Left ventricle myocardium superior (tissue), 1 donor: Measurements from ENCODE around the gene LATS2. TPM values are rescaled to one million over a fixed set of nuclear protein-coding genes. Genes with fewer than 3 reads are reported as not detected.
"Not testable (repeated sequence)": the region's sequence is repeated elsewhere in the genome, so short reads cannot be mapped to it uniquely, and the experiment has no call there.

ENCODE experiments used
- ATAC-seq: fragments of 200-7000 bp; cut with Tn5 transposase; one replicate; pipeline ENCODE4 v1.9.1; 2020; ENCODE audit warnings: mild to moderate bottlenecking, moderate library complexity
- DNase-seq: peaks from one replicate; pipeline ENCODE4 v3.0.0-alpha.2; 2020
- intact Hi-C: fragments of 100-400 bp; cut with micrococcal nuclease; formaldehyde crosslinking; loops from one replicate; pipeline ENCODE4 v1.11.0; 2022
- total RNA-seq: library from RNA; stranded (reverse); fragmentation: NEBNext Ultra II Directional; extraction: Animal tissue kit (Norgen Biotek cat#: 25700); gene quantifications from one replicate; pipeline ENCODE4 v1.2.1, GENCODE V29; 2021
- donor health status: DM: no; HTN: yes; CAD: no; lungs with severe emphysema.

Gene LATS2
- total RNA-seq, 1 donor from 2014 or later: 25.1 TPM

DNA sequence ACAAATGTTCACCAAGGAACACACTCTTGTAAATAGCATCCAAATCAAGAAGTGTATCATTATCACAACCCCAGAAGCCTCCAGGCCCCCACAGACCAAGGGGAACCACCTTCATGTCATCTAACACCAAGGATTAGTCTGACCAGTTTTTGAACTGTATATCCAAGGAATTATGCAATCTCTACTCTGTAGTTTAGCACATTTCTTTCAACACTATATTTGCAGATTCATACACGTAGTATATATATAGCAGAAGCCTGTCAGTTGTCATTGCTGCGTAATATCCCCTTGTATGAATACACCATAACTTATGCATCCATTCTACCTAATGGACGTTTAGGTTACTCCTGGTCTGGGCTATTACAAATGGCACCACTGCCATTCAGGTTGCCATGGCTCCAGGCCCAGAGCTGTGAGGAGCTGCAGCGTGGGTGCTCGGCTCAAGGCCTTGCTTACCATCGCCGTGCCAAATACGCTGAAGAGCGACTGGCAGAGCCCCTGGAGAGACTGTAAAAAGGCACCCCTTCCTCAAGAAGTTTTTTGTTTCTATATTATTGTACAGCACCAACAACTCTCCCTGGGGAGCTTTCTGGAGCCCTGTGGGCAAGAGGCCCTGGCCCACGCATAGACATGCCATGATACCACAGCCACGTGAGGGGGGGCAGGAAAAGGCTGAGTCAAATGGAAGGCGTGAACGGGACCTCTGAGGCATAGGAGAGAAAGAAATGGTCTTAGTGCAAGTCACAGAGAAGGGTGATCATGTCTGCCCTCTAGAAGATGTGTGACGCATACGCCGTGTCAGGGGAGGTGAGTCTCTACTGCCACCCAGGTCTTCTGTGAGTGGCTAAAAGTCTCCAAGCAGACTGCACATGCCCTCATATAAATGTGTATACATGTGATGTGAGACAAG lies 10.8 kb downstream of the LATS2 start:
- no peak for DNase-seq
- intact Hi-C loops: no loop called here
- no peak for ATAC-seq

DNA sequence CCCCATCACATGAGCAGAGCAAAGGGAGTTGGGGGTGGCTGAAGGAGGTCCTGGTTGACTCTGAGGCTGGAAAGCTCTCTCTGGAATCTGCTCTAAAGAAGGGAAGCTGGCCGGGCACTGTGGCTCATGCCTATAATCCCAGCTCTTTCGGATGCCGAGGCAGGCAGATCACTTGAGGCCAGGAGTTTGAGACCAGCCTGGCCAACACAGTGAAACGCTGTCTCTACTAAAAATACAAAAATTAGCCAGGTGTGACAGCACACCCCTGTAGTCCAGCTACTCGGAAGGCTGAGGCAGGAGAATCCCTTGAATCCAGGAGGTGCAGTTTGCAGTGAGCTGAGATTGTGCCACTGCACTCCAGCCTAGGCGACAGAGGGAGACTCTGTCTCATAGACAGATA lies 11.7 kb downstream of the LATS2 start:
- ATAC-seq, intact Hi-C loops, DNase-seq: not testable (repeated sequence)

DNA sequence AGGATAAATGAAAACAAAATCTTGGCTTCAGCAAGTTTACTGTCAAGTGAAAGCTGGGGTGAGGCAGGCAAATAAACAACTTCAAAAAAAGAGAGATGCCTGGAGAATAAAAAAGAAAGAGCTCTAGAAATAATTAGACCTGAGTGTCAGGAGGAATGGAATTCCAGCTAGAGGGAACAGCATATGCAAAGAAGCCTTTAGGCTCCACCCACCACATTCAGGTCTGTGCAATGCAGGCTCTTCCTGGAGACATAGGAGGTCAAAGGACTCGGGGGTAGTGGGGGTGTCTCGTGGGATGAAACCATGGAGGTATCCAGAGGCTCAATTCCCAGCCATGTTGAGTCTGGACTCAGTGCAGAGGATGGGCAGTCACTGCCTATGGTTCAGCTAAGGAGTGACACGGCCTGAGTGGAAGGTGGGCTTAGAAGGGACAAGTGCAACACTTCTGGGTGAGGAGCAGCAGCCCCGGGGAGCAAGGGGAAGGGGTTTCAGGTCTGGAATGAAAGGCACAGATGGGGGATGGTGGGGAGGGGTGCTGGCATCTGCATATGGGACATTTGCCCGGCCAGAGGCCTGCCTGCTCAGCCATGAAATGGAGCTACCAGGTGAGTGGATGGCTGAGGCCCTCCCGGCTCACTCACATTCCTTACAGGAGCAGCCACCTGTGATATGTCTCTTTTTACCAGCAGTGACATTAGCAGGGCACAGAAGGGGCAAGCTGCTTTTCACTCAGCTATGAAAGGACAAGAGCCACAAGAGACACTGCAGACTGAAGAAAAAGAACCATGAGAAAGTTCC lies 12.3 kb downstream of the LATS2 start:
- ATAC-seq (no peak), DNase-seq (no peak)
- intact Hi-C loops: no loop called here

DNA sequence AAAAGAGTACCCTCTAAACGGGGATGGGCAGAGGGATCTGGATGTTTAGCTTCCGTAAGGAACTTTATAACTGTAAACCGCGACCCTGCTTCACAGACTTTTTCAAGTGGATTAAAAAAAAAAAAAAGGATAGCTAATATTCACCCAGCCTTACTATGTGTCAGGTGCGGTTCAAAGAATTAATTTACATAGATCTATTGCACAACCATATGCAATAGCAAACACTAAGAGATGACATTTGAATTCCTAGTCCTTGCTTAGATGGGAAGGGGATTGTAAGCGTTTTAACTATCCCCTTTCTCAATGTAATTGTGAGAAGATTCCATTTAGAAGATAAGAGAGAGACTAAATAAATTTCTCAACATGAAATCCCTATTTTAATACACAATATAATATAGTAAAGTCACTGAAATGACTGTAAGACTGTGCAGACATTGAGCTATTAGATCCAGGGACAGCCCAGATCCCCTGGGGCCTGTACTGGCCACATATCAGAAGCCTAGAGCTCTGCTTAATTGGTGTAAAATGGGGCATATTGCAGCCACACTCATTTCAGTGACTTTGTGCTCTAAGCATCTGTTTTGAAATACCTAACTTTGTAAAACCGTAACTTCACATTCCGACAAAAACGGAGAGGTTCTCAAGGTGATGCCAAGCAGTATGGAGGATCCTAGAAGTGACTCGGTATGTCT lies 13.6 kb downstream of the LATS2 start:
- intact Hi-C loops: no loop called here
- DNase-seq: no peak
- ATAC-seq: no peak

DNA sequence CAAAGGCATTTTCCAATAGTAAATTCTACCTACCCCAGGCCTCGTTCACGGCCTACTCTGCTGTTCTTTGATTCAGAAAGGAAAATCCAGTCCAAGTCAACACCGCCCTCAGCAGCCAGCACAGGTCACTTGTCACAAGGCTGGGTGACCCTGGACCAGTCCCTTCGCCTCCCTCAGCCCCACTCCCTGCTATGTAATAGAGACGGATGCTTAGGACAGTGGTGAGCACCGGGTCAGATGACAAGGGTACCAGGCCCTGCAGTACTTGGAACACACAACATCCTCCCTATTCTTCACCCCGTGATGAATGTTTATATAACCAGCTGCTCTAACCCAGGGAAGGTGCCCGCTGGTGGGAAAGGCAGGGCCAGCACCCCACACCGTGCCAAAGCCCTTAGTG lies 14.3 kb downstream of the LATS2 start:
- ATAC-seq: peak; percentile 5
- DNase-seq: no peak
- intact Hi-C loops: no loop called here

DNA sequence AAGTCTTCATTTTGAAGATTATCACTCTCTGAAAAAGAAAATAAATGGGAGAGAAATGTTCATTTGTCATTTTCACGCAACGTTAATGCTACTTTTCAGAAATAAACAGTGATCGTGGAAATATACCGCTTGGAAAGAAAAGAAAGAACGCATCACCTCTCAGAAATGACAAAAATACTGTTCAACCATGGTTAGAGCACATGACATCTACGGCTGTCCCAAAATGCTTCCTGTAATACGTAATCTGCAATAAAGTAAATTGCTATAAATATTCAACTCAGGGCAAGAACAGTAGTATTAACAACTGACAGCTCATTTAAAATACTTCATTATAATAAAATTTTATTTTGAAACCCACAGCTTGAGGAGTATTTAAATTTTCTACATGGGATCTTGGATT lies 15.2 kb downstream of the LATS2 start:
- DNase-seq: no peak
- ATAC-seq: peak; percentile 53
- intact Hi-C loops: no loop called here

DNA sequence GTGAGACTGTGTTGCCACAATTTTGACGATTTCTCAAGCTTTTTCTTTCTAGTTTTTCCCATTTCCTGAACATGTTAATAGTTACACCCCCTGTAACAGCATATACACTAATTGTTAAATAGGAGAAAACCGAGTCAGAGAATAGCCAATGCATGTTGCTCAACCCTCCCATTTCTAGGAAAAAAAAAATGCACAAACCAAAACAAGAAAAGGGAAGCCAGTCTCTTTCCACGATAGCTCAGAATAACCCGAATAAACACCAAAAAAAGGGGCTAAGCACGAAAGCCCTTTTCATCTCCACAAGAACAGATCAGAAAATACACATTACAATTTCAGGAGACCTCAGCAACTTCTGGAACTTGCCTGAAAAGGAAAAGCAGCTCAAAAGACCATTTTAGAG lies 16.3 kb downstream of the LATS2 start:
- intact Hi-C loops: no loop called here
- ATAC-seq: no peak
- DNase-seq: no peak

DNA sequence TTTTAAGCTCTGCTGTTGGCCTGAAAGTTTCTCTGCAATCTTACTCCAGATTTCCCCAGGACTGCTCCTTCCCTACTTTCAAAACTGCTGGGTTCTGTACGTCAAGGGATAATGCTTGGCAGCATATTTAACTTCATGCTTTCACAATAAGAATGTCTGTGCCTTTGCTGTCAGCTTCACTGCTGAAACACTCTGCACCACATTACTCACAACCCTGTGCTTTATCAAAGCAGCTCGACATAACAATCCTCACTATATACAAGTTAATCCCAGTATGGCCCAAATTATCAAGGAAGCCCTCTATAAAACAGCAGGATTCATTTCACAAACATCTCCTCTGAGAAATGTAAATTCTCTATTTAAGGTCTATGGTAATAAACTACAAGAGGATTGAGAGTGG lies 17.5 kb downstream of the LATS2 start:
- intact Hi-C loops: no loop called here
- ATAC-seq (peak; percentile 78), DNase-seq (no peak)

DNA sequence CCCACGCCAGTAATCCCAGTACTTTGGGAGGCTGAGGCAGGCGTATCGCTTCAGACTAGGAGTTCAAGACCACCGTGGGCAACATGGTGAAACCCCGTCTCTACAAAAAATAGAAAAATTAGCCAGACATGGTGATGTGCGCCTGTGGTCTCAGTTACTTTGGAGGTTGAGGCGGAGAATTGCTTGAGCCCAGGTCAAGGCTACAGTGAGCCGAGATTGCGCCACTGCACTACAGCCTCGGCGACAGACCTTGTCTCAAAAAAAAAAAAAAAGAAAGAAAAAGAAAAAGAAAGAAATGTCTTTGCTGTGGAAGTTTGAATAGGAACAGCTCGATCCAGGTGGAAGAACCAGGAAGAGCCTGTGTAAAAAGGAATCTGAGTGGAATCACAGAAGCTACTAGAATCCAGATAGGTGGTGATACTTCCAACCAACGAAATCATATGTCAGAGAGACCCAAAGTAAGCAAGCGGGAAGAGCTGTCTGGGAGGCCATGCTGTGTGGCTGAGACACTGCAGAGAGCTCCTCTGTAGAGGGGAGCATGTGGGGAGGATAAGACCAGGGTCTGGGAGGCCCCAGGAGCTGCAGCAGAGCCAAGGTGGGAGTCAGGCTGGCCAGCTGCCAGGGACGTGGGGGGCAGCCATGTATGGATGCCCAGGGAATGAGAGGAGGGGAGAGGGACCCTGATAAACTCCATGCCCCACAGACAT lies 21.1 kb downstream of the LATS2 start:
- ATAC-seq (no peak), DNase-seq (no peak)
- intact Hi-C loops: no loop called here

DNA sequence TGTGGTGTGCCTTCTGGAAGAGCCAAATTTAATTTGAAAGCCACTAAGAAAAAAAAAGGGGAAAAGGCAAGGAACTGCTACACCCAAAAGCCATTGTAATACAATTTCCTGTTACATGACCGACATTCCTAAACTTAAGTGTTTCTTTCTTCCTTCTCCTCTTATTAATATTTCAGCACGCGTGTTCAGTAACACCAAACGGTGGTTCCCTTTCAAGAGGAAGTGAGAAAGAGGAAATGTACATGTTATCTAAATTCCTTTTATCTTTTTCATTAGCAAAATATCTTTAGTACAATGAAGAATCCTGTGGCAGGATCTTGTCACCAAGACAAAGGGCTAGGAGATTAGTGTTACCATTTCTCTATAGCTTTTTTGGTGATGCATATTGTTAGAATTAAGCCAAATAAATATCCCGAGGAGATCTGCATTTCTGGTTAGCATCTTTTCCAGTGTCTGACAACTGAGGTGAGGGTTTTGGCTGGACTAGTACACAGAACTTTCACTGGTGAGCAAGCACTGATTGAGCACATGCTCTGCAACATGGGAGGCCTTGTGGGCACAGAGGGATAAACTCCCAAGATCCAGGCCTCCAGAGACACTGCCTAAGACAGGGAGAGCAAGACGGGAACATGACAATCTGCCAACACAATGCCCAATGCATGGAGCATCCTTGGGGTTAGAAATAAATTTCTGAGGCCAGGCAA lies 22.1 kb downstream of the LATS2 start:
- no peak for DNase-seq
- intact Hi-C loops: no loop called here
- ATAC-seq: no peak

DNA sequence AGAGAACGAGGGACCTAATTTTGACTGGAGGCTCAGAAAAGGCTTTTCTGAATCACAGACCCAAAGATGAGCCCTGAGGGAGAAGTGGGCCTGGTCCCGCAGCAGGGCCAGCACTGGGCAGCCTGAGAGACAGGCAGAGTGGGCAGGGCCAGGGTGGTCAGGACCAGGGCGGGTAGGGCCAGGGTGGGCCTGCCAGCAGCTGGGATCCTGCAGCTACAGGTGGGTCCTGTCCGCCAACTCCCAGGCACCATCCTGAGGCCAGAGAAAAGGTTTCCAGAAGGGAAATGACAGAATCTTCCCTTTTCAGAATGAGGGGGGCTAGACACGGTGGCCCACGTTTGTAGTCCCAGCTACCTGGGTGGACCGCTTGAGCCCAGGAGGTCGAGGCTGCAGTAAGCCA lies 23.7 kb downstream of the LATS2 start:
- ATAC-seq (no peak), DNase-seq (no peak)
- intact Hi-C loops: no loop called here

DNA sequence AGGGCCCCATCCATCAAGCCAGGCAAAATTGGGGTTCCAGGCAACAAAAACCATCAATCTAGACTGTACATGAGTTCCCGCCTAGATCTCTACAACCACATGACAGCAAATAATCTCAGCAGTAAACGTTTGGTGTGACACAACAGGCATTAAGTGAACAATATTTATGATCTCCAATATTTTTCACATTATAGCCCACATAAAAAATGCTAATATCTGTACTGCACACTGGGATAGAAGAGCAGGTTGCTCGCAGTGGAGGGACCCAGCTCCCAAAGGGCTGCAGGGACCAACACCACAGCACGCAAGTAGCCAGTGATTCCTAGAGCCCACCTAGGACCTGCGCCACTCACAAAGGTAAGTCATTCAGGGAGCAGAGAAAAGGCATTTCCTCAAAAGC lies 25.9 kb downstream of the LATS2 start:
- no peak for ATAC-seq
- no peak for DNase-seq
- intact Hi-C loops: no loop called here

DNA sequence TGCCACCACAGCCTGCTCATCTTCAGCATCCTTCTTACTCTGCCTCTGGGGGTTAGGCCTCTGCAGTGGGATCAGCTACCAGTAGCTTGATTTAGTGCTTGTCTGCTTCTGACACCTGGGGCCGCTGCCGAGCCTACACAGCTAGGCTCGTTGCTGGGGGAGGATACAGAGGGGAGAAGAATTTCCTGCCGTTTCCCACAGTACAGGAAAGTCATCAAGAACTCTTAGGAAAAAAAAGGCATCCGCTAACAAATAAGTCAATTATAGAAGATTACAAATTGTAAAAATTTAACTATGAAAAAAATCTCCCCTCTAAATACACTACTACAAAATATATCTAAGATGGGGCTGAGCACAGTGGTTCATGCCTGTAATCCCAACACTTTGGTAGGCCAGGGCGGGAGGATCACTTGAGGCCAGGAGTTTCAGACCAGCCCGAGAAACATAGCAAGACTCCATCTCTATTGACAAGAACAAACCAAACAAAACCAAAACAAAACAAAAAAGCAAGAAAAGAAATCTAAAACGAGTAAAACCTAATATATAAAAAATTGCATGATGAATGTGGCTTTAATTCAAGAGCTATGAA lies 26.7 kb downstream of the LATS2 start:
- DNase-seq: peak; percentile 66
- ATAC-seq: peak; percentile 68
- intact Hi-C loops: no loop called here

DNA sequence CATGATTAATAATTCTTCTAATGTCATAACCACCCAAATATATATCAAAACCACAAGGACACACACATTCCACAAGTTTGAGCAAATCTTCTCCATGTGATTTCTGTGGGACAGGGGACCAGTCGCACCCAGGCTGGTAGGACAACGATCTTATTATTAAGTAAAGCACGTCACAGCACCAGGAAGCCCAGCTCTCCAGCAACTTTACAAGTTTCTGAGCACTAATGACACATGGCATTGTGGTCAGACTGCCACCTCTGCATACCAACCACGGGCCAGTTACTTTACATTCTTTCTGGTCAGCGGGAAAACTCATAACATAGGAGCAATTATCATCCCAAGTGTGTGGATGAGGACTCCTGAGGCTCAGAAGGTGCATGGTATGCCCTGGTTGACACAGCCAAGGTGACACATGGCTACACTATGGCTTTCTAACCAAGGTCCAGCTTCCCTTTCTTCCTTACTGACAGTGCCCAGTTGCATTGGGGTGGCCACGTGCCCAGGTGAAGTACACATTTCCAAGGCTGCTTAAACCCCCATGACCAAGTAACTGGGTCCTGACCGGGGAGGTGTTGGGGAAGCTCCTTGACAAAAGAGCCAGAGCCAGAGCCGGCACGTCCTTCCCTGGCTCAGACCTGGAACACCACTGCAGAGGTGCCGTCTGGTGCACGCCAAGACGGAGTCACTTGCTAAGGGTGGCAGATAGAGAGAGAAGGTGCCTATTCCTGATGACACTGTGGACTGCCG lies 27.4 kb downstream of the LATS2 start:
- DNase-seq (peak; percentile 40), ATAC-seq (peak; percentile 41)
- intact Hi-C loops: no loop called here

DNA sequence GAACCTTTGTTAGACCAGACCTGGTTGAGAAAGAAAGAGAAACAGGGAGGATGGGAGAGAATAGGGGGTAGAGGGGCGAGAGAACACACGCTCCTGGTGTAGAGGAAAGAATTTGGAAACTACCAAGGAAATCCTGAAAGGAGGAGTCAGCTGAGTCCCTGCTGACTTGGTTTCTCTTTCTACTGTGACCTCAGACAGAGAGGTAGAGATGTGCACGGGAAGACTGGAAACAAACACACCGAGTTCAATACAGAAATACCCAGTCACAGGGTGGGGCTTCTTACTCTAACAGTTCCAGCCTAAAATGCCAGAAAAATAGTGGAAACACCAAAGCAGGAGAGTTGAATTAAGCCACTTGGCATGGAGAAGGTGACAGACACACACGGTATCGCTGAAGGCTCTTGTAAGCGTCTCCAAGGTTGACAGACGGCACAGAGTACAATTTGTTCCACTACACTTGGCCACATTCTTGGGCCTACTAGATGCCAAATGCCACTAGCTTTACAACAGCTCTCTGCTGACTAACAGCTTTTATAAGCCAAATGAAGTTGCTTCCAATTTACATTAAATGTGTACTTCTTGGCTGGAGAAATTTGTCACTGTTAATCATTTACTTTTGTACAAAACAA lies 28.1 kb downstream of the LATS2 start:
- DNase-seq: no peak
- ATAC-seq: peak; percentile 94
- intact Hi-C loops: no loop called here

DNA sequence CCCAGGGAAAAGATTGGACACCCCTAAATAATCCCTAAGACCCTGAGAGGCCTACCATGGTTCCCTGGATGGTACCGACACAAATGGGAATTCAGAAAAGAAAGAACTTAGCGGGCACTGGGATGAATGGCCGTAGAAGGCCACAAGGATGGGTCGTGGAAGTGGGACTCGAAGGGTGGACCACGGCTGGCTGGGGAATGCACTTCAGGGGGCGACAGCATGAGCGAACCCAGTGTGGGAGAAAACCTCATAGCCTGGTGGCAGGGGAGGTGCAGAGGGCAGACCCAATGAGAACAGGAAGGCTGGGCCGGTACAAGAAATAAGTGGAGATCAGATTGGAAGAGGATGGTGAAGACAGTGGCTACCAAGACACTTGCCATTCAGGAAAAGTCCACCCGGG lies 28.7 kb downstream of the LATS2 start:
- intact Hi-C loops: no loop called here
- ATAC-seq (no peak), DNase-seq (no peak)

DNA sequence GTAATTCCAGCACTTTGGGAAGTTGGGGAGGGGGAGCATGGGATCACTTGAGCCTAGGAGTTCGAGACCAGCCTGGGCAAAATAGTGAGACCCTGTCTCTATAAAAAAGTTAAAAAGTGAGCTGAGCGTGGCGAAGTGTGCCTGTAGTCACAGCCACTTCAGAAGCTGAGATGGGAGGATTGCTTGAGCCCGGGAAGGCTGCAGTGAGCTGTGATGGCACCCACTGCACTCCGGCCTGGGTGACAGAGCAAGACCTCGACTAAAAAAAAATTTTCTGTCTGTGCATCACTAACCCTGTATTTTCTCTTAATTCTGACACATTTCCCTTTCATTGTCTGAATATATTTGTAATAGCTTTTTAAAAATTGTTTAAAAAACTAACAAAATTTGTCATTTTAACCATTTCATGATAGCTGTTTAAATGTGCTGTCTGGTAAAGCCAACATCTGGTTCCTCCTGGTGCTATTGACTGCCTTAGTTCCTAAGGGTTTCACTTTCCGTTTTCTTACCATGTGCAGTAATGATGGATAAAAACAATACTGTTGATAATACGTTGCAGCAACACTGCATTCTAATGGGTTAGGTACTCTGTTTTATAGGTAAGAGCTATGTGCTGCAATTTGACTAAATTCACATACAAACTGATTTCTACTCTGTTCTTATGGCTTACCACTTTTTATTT lies 29.7 kb downstream of the LATS2 start:
- DNase-seq: no peak
- ATAC-seq: no peak
- intact Hi-C loops: no loop called here
